Naive thymus-derived CD4-positive, alpha-beta T cell (primary cell): ENCODE measurements around the gene LYRM4. TPM values are rescaled to one million over a fixed set of nuclear protein-coding genes. Genes with fewer than 3 reads are reported as not detected.
A peak's percentile ranks its signal among the peaks of the same experiment; 100 is the strongest.

Experiments
- ATAC-seq: fragments of 150-1000 bp; cut with Tn5 transposase; 2 replicates; pipeline ENCODE4 v1.10.0; 2021; ENCODE audit warnings: mild to moderate bottlenecking, moderate library complexity
- CTCF ChIA-PET: fragments of 350-600 bp; sonication (Branson Sonifier 250); formaldehyde crosslinking; loops from one replicate; lab custom pipeline; 2021; ENCODE audit warnings: antibody characterized with exemption; lab: Charles Lee
- POLR2A ChIA-PET: fragments of 350-600 bp; sonication (Branson Sonifier 250); formaldehyde crosslinking; loops from one replicate; lab custom pipeline; 2021; ENCODE audit warnings: antibody characterized with exemption, inconsistent platforms; lab: Charles Lee
- DNase-seq, 9 donors: peaks; one replicate each; pipeline versions ENCODE4 v3.0.0 to v3.0.0-alpha.2; 2020 to 2022; ENCODE audit warnings: mixed read lengths in 1 of 9
- H3K27ac ChIP-seq: one replicate; pipeline ENCODE4 v1.7.0; 2013; ENCODE audit warnings: mild to moderate bottlenecking, low read depth, low read length, moderate library complexity
- H3K27me3 ChIP-seq, 2 donors: one replicate each; pipeline ENCODE4 v1.7.0; 2013; ENCODE audit warnings: low read length in 2 of 2, mild to moderate bottlenecking in 2 of 2, moderate library complexity in 2 of 2; ENCODE audit not compliant: control insufficient read depth in 2 of 2, insufficient read depth in 2 of 2
- H3K36me3 ChIP-seq, 3 experiments: 1 replicate in 2 of 3; 2 replicates in 1 of 3; pipeline ENCODE4 v1.7.0; 2013; ENCODE audit warnings: low read length in 3 of 3, mild to moderate bottlenecking in 3 of 3, moderate library complexity in 1 of 3; ENCODE audit not compliant: insufficient read depth in 3 of 3, control insufficient read depth in 2 of 3
- H3K4me1 ChIP-seq, 2 donors: one replicate each; pipeline ENCODE4 v1.7.0; 2013; ENCODE audit warnings: low read length in 2 of 2, mild to moderate bottlenecking in 2 of 2, moderate library complexity in 1 of 2; ENCODE audit not compliant: control insufficient read depth in 2 of 2, insufficient read depth in 2 of 2
- H3K4me3 ChIP-seq: 2 replicates; pipeline ENCODE4 v1.7.0; 2013; ENCODE audit warnings: mild to moderate bottlenecking, low read length
- H3K9me3 ChIP-seq, 3 experiments: 1 replicate in 2 of 3; 2 replicates in 1 of 3; pipeline ENCODE4 v1.7.0; 2013; ENCODE audit warnings: low read length in 3 of 3; ENCODE audit not compliant: control insufficient read depth in 2 of 3
- H3K27ac Mint-ChIP-seq, 9 donors: one replicate each; pipeline ENCODE4 v1.8.0; 2020 to 2022; ENCODE audit warnings: mixed read lengths in 9 of 9, mild to moderate bottlenecking in 8 of 9, moderate library complexity in 5 of 9, inconsistent platforms in 2 of 9
- H3K27me3 Mint-ChIP-seq, 5 donors: one replicate each; pipeline ENCODE4 v1.8.0; 2021 to 2022; ENCODE audit warnings: mixed read lengths in 5 of 5, mild to moderate bottlenecking in 1 of 5
- H3K36me3 Mint-ChIP-seq, 5 donors: one replicate each; pipeline ENCODE4 v1.8.0; 2020 to 2022; ENCODE audit warnings: mixed read lengths in 5 of 5, mild to moderate bottlenecking in 3 of 5, inconsistent platforms in 1 of 5
- H3K4me1 Mint-ChIP-seq, 7 donors: one replicate each; pipeline ENCODE4 v1.8.0; 2020 to 2022; ENCODE audit warnings: mixed read lengths in 7 of 7, mild to moderate bottlenecking in 3 of 7, inconsistent platforms in 1 of 7
- H3K4me3 Mint-ChIP-seq, 10 donors: one replicate each; pipeline ENCODE4 v1.8.0; 2020 to 2022; ENCODE audit warnings: mild to moderate bottlenecking in 10 of 10, mixed read lengths in 10 of 10, moderate library complexity in 6 of 10, inconsistent platforms in 2 of 10
- H3K9me3 Mint-ChIP-seq, 11 donors: one replicate each; pipeline ENCODE4 v1.8.0; 2020 to 2022; ENCODE audit warnings: mixed read lengths in 11 of 11, mild to moderate bottlenecking in 4 of 11, inconsistent platforms in 1 of 11, moderate library complexity in 1 of 11
- intact Hi-C, 2 donors: fragments of 100-400 bp; cut with micrococcal nuclease; formaldehyde crosslinking; loops; one replicate each; pipeline ENCODE4 v1.15.1; 2023
- polyA plus RNA-seq, 2 donors: library from polyadenylated mRNA; unstranded; fragments of 300-500 nt; fragmentation: Illumina TruSeq; gene quantifications; one replicate each; pipeline ENCODE4 v1.2.3, GENCODE V29; 2021
- total RNA-seq, 6 experiments: library from RNA in 5 of 6; stranded (reverse) in 5 of 6; gene quantifications; 1 replicate in 5 of 6; 2 replicates in 1 of 6; pipeline ENCODE4 v1.2.3 and lab custom pipeline; 2021 to 2026

LYRM4 gene
- total and polyA plus RNA-seq, 7 experiments from 2014 or later, result 15.1 to 61.6 (median 24.4) TPM

GRCh38 chr6:5142915-5143314 lies 117.8 kb downstream of the LYRM4 start:
- no peak overlapping the region for H3K4me3 Mint-ChIP-seq

GRCh38 chr6:5142131-5142530 lies 118.6 kb downstream of the LYRM4 start:
- intact Hi-C loops, result loop anchor here (2.0 to 10.0 kb wide), 2 partner anchors 73 to 989 kb away; no protein-coding TSS in a partner anchor
- Histone ChIP-seq H3K27me3 (no peaks in the 10 kb centered on the region), H3K4me3 (no peak overlapping the region), H3K4me1 (no peaks in the 10 kb centered on the region), H3K27ac (no peak overlapping the region), H3K36me3 (no peaks in the 10 kb centered on the region), H3K9me3 (no peaks in the 10 kb centered on the region)
- H3K4me3 Mint-ChIP-seq, result no peak overlapping the region
- no peaks in the 10 kb centered on the region for H3K27me3 Mint-ChIP-seq
- H3K4me1 Mint-ChIP-seq, result peaks cover 0 to 7% (median 5%) of the 10 kb centered on the region in 7 donors
- no peaks in the 10 kb centered on the region for H3K9me3 Mint-ChIP-seq
- ChIA-PET CTCF (interaction anchor here (1.4 to 1.5 kb wide), 2 partner anchors 161 to 1404 kb away, joined by 5 to 9 read pairs; no protein-coding TSS in a partner anchor), POLR2A (no interaction called here)
- no peaks in the 10 kb centered on the region for H3K36me3 Mint-ChIP-seq
- ATAC-seq (no peak), DNase-seq (no peak)
- no peak overlapping the region for H3K27ac Mint-ChIP-seq

More at GRCh38 chr6:5142915-5143314, 117.8 kb downstream of the LYRM4 start:
- Histone ChIP-seq H3K4me1 (no peaks in the 10 kb centered on the region), H3K36me3 (no peaks in the 10 kb centered on the region), H3K4me3 (no peak overlapping the region), H3K27ac (no peak overlapping the region), H3K9me3 (no peaks in the 10 kb centered on the region), H3K27me3 (no peaks in the 10 kb centered on the region)
- Mint-ChIP-seq H3K36me3 (no peaks in the 10 kb centered on the region), H3K27ac (no peak overlapping the region), H3K9me3 (no peaks in the 10 kb centered on the region), H3K4me1 (peaks cover 0 to 7% (median 5%) of the 10 kb centered on the region in 7 donors), H3K27me3 (no peaks in the 10 kb centered on the region)
- DNase-seq (no peak), ATAC-seq (peak; percentile 42)
- intact Hi-C loops, result loop anchor here (1.0 to 10.0 kb wide), 14 partner anchors 31 to 1404 kb away; partner anchors contain the start of genes FARS2 (in 1 of the 2) and LYRM4 (in 1 of the 2)
- ChIA-PET CTCF (interaction anchor here (0.6 to 2.7 kb wide), 20 partner anchors 9 to 1408 kb away, joined by 3 to 28 read pairs (median 4); no protein-coding TSS in a partner anchor), POLR2A (no interaction called here)

- H3K36me3 Mint-ChIP-seq, result no peaks in the 10 kb centered on the region
- H3K27me3 Mint-ChIP-seq, result no peaks in the 10 kb centered on the region
These were observed 119.7 kb downstream of the LYRM4 start for GRCh38 chr6:5141046-5141445.

GRCh38 chr6:5139828-5140771 lies 120.7 kb downstream of the LYRM4 start:
- no peaks in the 10 kb centered on the region for H3K27me3 ChIP-seq
- H3K4me1 Mint-ChIP-seq, result peaks cover 0 to 11% (median 6%) of the 10 kb centered on the region in 7 donors

More at GRCh38 chr6:5141046-5141445, 119.7 kb downstream of the LYRM4 start:
- ChIA-PET POLR2A (no interaction called here), CTCF (interaction anchor here (0.6 to 1.5 kb wide), 3 partner anchors 162 to 1405 kb away, joined by 3 to 9 read pairs (median 5); no protein-coding TSS in a partner anchor)
- Histone ChIP-seq H3K4me3 (no peak overlapping the region), H3K27ac (no peak overlapping the region), H3K27me3 (no peaks in the 10 kb centered on the region), H3K36me3 (no peaks in the 10 kb centered on the region), H3K9me3 (no peaks in the 10 kb centered on the region), H3K4me1 (no peaks in the 10 kb centered on the region)
- ATAC-seq (no peak), DNase-seq (no peak)
- Mint-ChIP-seq H3K27ac (peak overlapping the region in 1 of 9 donors; percentile 2), H3K4me1 (peaks cover 0 to 7% (median 6%) of the 10 kb centered on the region in 7 donors), H3K4me3 (no peak overlapping the region), H3K9me3 (no peaks in the 10 kb centered on the region)
- intact Hi-C loops, result loop anchor here in 1 of 2 donors (10.0 kb wide), 1 partner anchor 74 kb away; no protein-coding TSS in a partner anchor

GRCh38 chr6:5138995-5139827 lies 121.5 kb downstream of the LYRM4 start:
- H3K9me3 ChIP-seq, result no peaks in the 10 kb centered on the region
- ATAC-seq (no peak), DNase-seq (no peak)
- Mint-ChIP-seq H3K27me3 (no peaks in the 10 kb centered on the region), H3K4me3 (no peak overlapping the region), H3K36me3 (peaks cover 0 to 7% (median 5%) of the 10 kb centered on the region in 5 donors), H3K9me3 (no peaks in the 10 kb centered on the region), H3K27ac (no peak overlapping the region), H3K4me1 (peaks cover 0 to 11% (median 6%) of the 10 kb centered on the region in 7 donors)
- H3K36me3 ChIP-seq, result no peaks in the 10 kb centered on the region
- H3K4me3 ChIP-seq, result no peak overlapping the region
- H3K27me3 ChIP-seq, result no peaks in the 10 kb centered on the region
- H3K4me1 ChIP-seq, result no peaks in the 10 kb centered on the region
- no peak overlapping the region for H3K27ac ChIP-seq
- intact Hi-C loops, result no loop called here
- POLR2A ChIA-PET, result no interaction called here
- CTCF ChIA-PET, result interaction anchor here (1.3 kb wide), 1 partner anchor 10 kb away, joined by 4 read pairs; no protein-coding TSS in a partner anchor

More at GRCh38 chr6:5139828-5140771, 120.7 kb downstream of the LYRM4 start:
- Mint-ChIP-seq H3K27me3 (no peaks in the 10 kb centered on the region), H3K4me3 (no peak overlapping the region), H3K27ac (no peak overlapping the region), H3K9me3 (no peaks in the 10 kb centered on the region), H3K36me3 (peaks cover 0 to 5% (median 4%) of the 10 kb centered on the region in 5 donors)
- DNase-seq, result no peak
- no peak for ATAC-seq
- no peaks in the 10 kb centered on the region for H3K36me3 ChIP-seq
- H3K4me1 ChIP-seq, result no peaks in the 10 kb centered on the region
- no peak overlapping the region for H3K4me3 ChIP-seq
- ChIA-PET CTCF (interaction anchor here (0.6 to 1.3 kb wide), 2 partner anchors 11 to 806 kb away, joined by 3 to 4 read pairs; no protein-coding TSS in a partner anchor), POLR2A (interaction anchor here (0.6 kb wide), 1 partner anchor 112 kb away, joined by 3 read pairs; no protein-coding TSS in a partner anchor)
- H3K27ac ChIP-seq, result no peak overlapping the region
- H3K9me3 ChIP-seq, result no peaks in the 10 kb centered on the region
- intact Hi-C loops, result loop anchor here in 1 of 2 donors (10.0 kb wide), 1 partner anchor 75 kb away; no protein-coding TSS in a partner anchor

- ChIA-PET POLR2A (no interaction called here), CTCF (no interaction called here)
- no peaks in the 10 kb centered on the region for H3K9me3 Mint-ChIP-seq
- ATAC-seq, result no peak
- no peak for DNase-seq
- peaks cover 0 to 9% (median 0%) of the 10 kb centered on the region in 7 donors for H3K4me1 Mint-ChIP-seq
- H3K36me3 ChIP-seq, result no peaks in the 10 kb centered on the region
- H3K4me1 ChIP-seq, result no peaks in the 10 kb centered on the region
- H3K4me3 Mint-ChIP-seq, result no peak overlapping the region
- intact Hi-C loops, result no loop called here
- peaks cover 0 to 13% (median 5%) of the 10 kb centered on the region in 5 donors for H3K36me3 Mint-ChIP-seq
- no peaks in the 10 kb centered on the region for H3K27me3 ChIP-seq
- no peak overlapping the region for H3K27ac Mint-ChIP-seq
- no peaks in the 10 kb centered on the region for H3K27me3 Mint-ChIP-seq
- no peak overlapping the region for H3K27ac ChIP-seq
- no peak overlapping the region for H3K4me3 ChIP-seq
- H3K9me3 ChIP-seq, result no peaks in the 10 kb centered on the region
These were observed 123.9 kb downstream of the LYRM4 start for GRCh38 chr6:5136851-5137250.
